Stimulated activated CD4-positive, alpha-beta T cell treated with anti-CD3 and anti-CD28 coated beads, TNF-alpha, amount 100 ng/mL, for 48 hours (primary cell): ENCODE data around the gene CRACDL.

Experiments used
- DNase-seq, 3 donors: peaks; one replicate each; pipeline ENCODE4 v3.0.0-alpha.2; 2020; ENCODE audit warnings: low read depth in 3 of 3

Gene CRACDL

GRCh38 chr2:98927027-98927426 lies 9.0 kb downstream of the CRACDL start:
- no peak for DNase-seq

- DNase-seq, result no peak
These were observed 9.4 kb downstream of the CRACDL start for GRCh38 chr2:98926601-98927000.

- DNase-seq, result no peak
These were observed 11.1 kb downstream of the CRACDL start for GRCh38 chr2:98924910-98925309.

DNA sequence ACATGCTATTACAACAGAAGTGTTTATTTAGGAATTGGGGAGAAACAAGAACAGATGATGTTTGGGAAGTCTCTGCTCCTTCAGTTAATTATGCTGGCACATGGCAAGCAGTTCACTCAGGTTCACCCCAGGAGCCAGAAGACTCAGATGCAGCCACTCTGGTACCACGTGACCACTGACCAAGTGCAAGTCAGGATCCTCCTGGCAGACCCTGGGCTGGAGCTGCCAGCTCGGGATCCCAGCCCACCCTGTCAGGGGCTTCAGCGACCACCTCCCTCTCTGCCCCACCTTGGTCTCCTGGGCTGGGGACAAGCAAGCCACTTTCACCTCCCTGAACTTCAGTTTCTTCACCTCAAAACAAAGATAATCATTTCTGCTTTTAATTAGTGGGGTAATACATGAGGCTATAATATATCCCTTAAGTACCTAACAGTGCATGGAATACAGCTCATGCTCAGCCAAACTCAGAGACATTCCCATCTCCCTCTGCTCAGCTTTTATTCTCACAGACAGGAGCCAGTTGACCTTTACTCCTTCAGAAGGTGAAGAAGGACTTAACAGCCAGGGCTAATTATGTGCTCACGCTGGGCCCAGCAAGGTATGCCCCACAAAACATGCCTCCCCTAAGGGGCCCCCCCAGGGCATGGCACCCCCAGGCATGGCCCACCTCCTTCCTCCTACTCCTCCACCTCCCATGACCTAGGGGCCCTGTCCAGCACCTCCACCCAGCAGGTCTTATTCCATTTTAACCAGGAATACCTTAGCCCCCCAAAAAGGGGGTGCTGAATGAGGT lies 11.8 kb downstream of the CRACDL start:
- DNase-seq, result no peak

GRCh38 chr2:98923244-98923940 lies 12.6 kb downstream of the CRACDL start:
- DNase-seq, result no peak

- no peak for DNase-seq
These were observed 15.0 kb downstream of the CRACDL start for GRCh38 chr2:98921062-98921461.

DNA sequence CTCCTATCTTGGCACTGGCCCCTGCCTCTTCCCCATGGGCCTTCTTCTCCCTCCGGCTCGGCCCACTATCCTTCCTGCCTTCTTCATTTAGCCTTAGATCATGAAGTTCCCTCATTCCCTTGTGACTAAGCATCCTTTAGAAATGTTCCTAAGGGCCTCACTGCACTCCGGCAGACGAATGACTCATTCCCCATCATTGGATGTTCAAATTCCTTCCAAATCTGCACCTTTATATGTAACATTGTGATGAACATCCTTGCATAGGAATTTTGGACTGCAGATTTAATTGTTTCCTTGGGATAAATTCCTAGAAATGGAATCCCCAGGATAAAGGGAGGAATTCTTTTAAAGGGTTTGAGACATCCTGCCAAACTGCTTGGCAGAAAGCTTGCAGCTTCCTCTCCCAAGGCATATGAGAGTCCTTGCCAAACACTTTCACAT lies 19.0 kb downstream of the CRACDL start:
- no peak for DNase-seq

DNA sequence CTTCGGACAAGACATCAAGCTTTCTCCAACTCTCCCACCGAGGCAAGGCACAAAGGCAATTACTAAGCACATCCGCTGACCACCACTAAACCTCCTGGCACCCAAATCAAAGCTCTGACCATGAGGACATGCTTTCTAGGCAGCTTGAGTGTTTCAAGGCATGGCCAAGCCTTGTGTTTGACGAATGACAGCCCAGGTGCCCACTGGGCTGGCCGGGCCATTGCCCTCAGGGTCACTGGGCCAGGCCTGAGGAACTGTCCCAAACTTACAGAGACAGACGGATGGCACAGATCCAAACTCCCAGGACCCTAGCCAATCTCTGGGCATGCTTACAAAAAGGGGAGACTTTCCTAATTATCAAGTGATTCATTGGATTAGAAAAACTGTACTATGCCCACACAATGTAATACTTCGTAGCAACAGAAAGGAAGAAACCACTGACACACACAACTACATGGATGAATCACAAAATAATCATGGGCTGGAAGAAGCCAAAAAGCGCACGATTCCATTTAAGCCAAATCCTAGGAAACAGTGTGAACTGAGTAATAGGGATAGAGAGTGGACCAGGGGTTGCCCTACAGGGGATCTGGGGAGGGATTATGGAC lies 20.2 kb downstream of the CRACDL start:
- DNase-seq, result no peak

- no peak for DNase-seq
These were observed 21.1 kb downstream of the CRACDL start for GRCh38 chr2:98914713-98915580.

GRCh38 chr2:98913916-98914712 lies 21.9 kb downstream of the CRACDL start:
- no peak for DNase-seq

- DNase-seq, result no peak
These were observed 22.8 kb downstream of the CRACDL start for GRCh38 chr2:98912957-98913915.

- no peak for DNase-seq
These were observed 23.7 kb downstream of the CRACDL start for GRCh38 chr2:98912221-98912851.

GRCh38 chr2:98911376-98912154 lies 24.5 kb downstream of the CRACDL start:
- no peak for DNase-seq

GRCh38 chr2:98911126-98911375 lies 25.0 kb downstream of the CRACDL start:
- DNase-seq, result no peak

- no peak for DNase-seq
These were observed 25.5 kb downstream of the CRACDL start for GRCh38 chr2:98910349-98911125.

DNA sequence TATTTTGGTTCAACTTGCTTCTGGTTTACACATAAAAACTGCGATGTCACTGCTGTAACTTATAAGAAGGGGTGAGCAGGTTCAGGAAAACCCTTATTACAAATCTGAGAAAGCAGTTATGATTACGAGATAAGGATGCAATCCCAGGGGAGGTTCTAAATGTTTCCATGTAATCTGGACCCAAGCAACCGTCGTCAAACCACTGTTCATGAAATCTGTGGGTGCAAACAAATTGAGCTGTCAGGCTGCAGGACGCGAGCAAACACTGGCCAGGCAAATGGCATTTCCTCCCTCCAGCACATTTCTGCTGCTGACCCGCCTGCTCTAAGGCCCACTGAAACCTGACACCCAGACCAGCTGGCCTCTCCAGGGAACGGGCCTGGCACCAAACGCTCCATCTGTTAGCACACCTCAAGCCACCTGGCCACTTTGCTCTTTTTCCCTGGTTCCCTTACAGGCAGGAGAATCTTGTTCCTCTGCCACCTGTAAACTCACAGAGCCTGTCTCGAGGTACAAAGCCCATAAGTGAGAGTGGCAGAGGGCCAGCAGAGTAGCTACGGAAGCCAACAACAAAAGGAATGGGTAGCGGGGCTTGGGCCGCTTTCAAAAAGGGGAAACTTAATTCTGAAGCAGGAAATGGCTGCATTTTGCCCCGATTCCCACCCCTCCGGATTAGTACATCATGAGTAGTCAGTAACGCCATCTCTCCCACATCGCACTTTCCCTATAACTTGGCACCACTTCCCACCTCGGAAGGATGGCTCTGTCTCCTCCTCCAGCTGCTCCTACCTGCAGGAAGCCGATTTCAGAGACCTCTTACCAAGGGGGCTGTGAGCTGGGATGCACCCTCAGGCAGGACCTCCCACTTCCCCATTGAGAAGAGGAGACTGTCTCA lies 26.5 kb downstream of the CRACDL start:
- DNase-seq, result no peak

GRCh38 chr2:98908931-98909316 lies 27.1 kb downstream of the CRACDL start:
- DNase-seq, result no peak
